Activated B cell treated with CpG ODN at 0.5 μM for 24 hours (primary cell): Measurements from ENCODE around the gene STYXL2. TPM values are rescaled to one million over a fixed set of nuclear protein-coding genes. Genes with fewer than 3 reads are reported as not detected.

Source experiments
- ATAC-seq: fragments of 200-7000 bp; cut with Tn5 transposase; one replicate; pipeline ENCODE4 v1.10.0; 2021; ENCODE audit warnings: low read depth, mild to moderate bottlenecking, moderate library complexity
- CTCF ChIA-PET: fragments of 350-600 bp; sonication (Branson Sonifier 250); formaldehyde crosslinking; loops from one replicate; lab custom pipeline; 2021; ENCODE audit warnings: antibody characterized with exemption; lab: Charles Lee
- POLR2A ChIA-PET: fragments of 350-600 bp; sonication (Branson Sonifier 250); formaldehyde crosslinking; loops from one replicate; lab custom pipeline; 2021; ENCODE audit warnings: antibody characterized with exemption; lab: Charles Lee
- DNase-seq: peaks from one replicate; pipeline ENCODE4 v3.0.0; 2022
- H3K27ac Mint-ChIP-seq: one replicate; pipeline ENCODE4 v1.8.0; 2020; ENCODE audit warnings: mixed read lengths
- H3K27me3 Mint-ChIP-seq: one replicate; pipeline ENCODE4 v1.8.0; 2021; ENCODE audit warnings: mixed read lengths
- H3K36me3 Mint-ChIP-seq: one replicate; pipeline ENCODE4 v1.8.0; 2021; ENCODE audit warnings: low read depth, mixed read lengths
- H3K4me1 Mint-ChIP-seq: one replicate; pipeline ENCODE4 v1.8.0; 2021; ENCODE audit warnings: mixed read lengths
- H3K4me3 Mint-ChIP-seq: one replicate; pipeline ENCODE4 v1.8.0; 2020; ENCODE audit warnings: mild to moderate bottlenecking, mixed read lengths
- H3K9me3 Mint-ChIP-seq: one replicate; pipeline ENCODE4 v1.8.0; 2020; ENCODE audit warnings: mixed read lengths
- CTCF ChIP-seq: fragments of 200-600 bp; IDR thresholded peaks from one replicate; pipeline ENCODE4 v1.8.0; 2022; ENCODE audit warnings: antibody characterized with exemption, mild to moderate bottlenecking
- intact Hi-C: fragments of 100-400 bp; cut with micrococcal nuclease; formaldehyde crosslinking; loops from one replicate; pipeline ENCODE4 v1.15.1; 2024
- total RNA-seq: library from RNA; stranded (reverse); gene quantifications from 2 replicates; pipeline ENCODE4 v1.2.3, GENCODE V29; 2022

Gene STYXL2
- total RNA-seq, 1 donor from 2014 or later: not detected

- TF ChIP-seq CTCF: no peak
- H3K36me3 Mint-ChIP-seq: no peaks in the 10 kb centered on the region
- H3K9me3 Mint-ChIP-seq: no peaks in the 10 kb centered on the region
- H3K4me1 Mint-ChIP-seq: peaks cover 6% of the 10 kb centered on the region
- intact Hi-C loops: no loop called here
- ATAC-seq: no peak
- DNase-seq: no peak
- ChIA-PET POLR2A (no interaction called here), CTCF (no interaction called here)
- H3K27ac Mint-ChIP-seq: no peak overlapping the region
- no peak overlapping the region for H3K4me3 Mint-ChIP-seq
- H3K27me3 Mint-ChIP-seq: peaks cover 12% of the 10 kb centered on the region
Observed at GRCh38 chr1:167135281-167135840, 41.5 kb downstream of the STYXL2 start.

- TF ChIP-seq CTCF: no peak
- ChIA-PET CTCF (no interaction called here), POLR2A (no interaction called here)
- peaks cover 13% of the 10 kb centered on the region for H3K27me3 Mint-ChIP-seq
- H3K9me3 Mint-ChIP-seq: no peaks in the 10 kb centered on the region
- no peak for ATAC-seq
- intact Hi-C loops: no loop called here
- H3K4me3 Mint-ChIP-seq: no peak overlapping the region
- no peak overlapping the region for H3K27ac Mint-ChIP-seq
- H3K4me1 Mint-ChIP-seq: peaks cover 6% of the 10 kb centered on the region
- DNase-seq: no peak
- H3K36me3 Mint-ChIP-seq: no peaks in the 10 kb centered on the region
Observed at GRCh38 chr1:167136191-167136614, 42.3 kb downstream of the STYXL2 start.

- Mint-ChIP-seq H3K36me3 (no peaks in the 10 kb centered on the region), H3K4me1 (peaks cover 6% of the 10 kb centered on the region), H3K27ac (no peak overlapping the region), H3K9me3 (no peaks in the 10 kb centered on the region), H3K27me3 (peaks cover 9% of the 10 kb centered on the region), H3K4me3 (no peak overlapping the region)
- DNase-seq (no peak), ATAC-seq (no peak)
- POLR2A ChIA-PET: no interaction called here
- TF ChIP-seq CTCF: no peak
- intact Hi-C loops: no loop called here
- CTCF ChIA-PET: no interaction called here
Observed at GRCh38 chr1:167136806-167137205, 42.9 kb downstream of the STYXL2 start.

GRCh38 chr1:167137332-167137781, 43.5 kb downstream of the STYXL2 start:
- Mint-ChIP-seq H3K27me3 (peaks cover 9% of the 10 kb centered on the region), H3K9me3 (no peaks in the 10 kb centered on the region), H3K4me1 (peaks cover 6% of the 10 kb centered on the region), H3K36me3 (no peaks in the 10 kb centered on the region), H3K27ac (no peak overlapping the region), H3K4me3 (no peak overlapping the region)
- DNase-seq (no peak), ATAC-seq (no peak)
- ChIA-PET CTCF (no interaction called here), POLR2A (no interaction called here)
- intact Hi-C loops: no loop called here
- TF ChIP-seq CTCF: no peak

- H3K27ac Mint-ChIP-seq: no peak overlapping the region
Observed at GRCh38 chr1:167137793-167138510, 44.1 kb downstream of the STYXL2 start.

More at GRCh38 chr1:167137793-167138510, 44.1 kb downstream of the STYXL2 start:
- ATAC-seq (no peak), DNase-seq (no peak)
- ChIA-PET POLR2A (no interaction called here), CTCF (no interaction called here)
- intact Hi-C loops: no loop called here
- peaks cover 5% of the 10 kb centered on the region for H3K4me1 Mint-ChIP-seq
- no peak for TF ChIP-seq CTCF
- H3K27me3 Mint-ChIP-seq: peaks cover 10% of the 10 kb centered on the region
- H3K36me3 Mint-ChIP-seq: no peaks in the 10 kb centered on the region
- H3K9me3 Mint-ChIP-seq: no peaks in the 10 kb centered on the region
- no peak overlapping the region for H3K4me3 Mint-ChIP-seq
